Type B pancreatic cell (in vitro differentiated cells): ENCODE measurements around the gene GASK1A. TPM values are rescaled to one million over a fixed set of nuclear protein-coding genes. Genes with fewer than 3 reads are reported as not detected.

ENCODE experiments used
- DNase-seq: peaks from one replicate; pipeline ENCODE4 v3.0.0; 2021; ENCODE audit warnings: mixed read lengths; ENCODE audit not compliant: unreplicated experiment; ENCODE audit errors: extremely low spot score
- H3K27ac Mint-ChIP-seq: 2 replicates; pipeline ENCODE4 v1.8.0; 2021; ENCODE audit warnings: mild to moderate bottlenecking, mixed read lengths
- H3K27me3 Mint-ChIP-seq: 2 replicates; pipeline ENCODE4 v1.8.0; 2021; ENCODE audit warnings: mixed read lengths
- H3K36me3 Mint-ChIP-seq: 2 replicates; pipeline ENCODE4 v1.8.0; 2021; ENCODE audit warnings: mixed read lengths
- H3K4me1 Mint-ChIP-seq: one replicate; pipeline ENCODE4 v1.8.0; 2021; ENCODE audit warnings: mixed read lengths; ENCODE audit not compliant: unreplicated experiment
- H3K4me3 Mint-ChIP-seq: 2 replicates; pipeline ENCODE4 v1.8.0; 2021; ENCODE audit warnings: mild to moderate bottlenecking, mixed read lengths
- H3K9me3 Mint-ChIP-seq: 2 replicates; pipeline ENCODE4 v1.8.0; 2021; ENCODE audit warnings: mixed read lengths
- CTCF ChIP-seq: fragments of 200-600 bp; sonication (generic); conservative IDR thresholded peaks from 2 replicates; pipeline ENCODE4 v1.5.0; 2021; ENCODE audit warnings: antibody characterized with exemption, mild to moderate bottlenecking
- total RNA-seq: library from RNA; stranded (reverse); gene quantifications from 2 replicates; pipeline ENCODE4 v1.2.1, GENCODE V29; 2021; ENCODE audit warnings: low replicate concordance

The GASK1A gene
- total RNA-seq, 1 donor from 2014 or later: 0.89 TPM

GRCh38 chr3:43001094-43001553, 22.0 kb downstream of the GASK1A start:
- Mint-ChIP-seq H3K27me3 (no peaks in the 10 kb centered on the region), H3K27ac (no peak overlapping the region), H3K4me3 (no peak overlapping the region), H3K36me3 (no peaks in the 10 kb centered on the region), H3K9me3 (no peaks in the 10 kb centered on the region), H3K4me1 (peaks cover 13% of the 10 kb centered on the region)
- no peak for TF ChIP-seq CTCF
- DNase-seq: no peak

- H3K27me3 Mint-ChIP-seq: no peaks in the 10 kb centered on the region
- H3K4me3 Mint-ChIP-seq: no peak overlapping the region
Observed at GRCh38 chr3:43001556-43002121, 22.5 kb downstream of the GASK1A start.

GRCh38 chr3:43004282-43004681, 25.2 kb downstream of the GASK1A start:
- DNase-seq: no peak
- Mint-ChIP-seq H3K36me3 (no peaks in the 10 kb centered on the region), H3K4me3 (no peak overlapping the region), H3K9me3 (no peaks in the 10 kb centered on the region), H3K27ac (no peak overlapping the region), H3K4me1 (peaks cover 13% of the 10 kb centered on the region), H3K27me3 (no peaks in the 10 kb centered on the region)
- no peak for TF ChIP-seq CTCF

More at GRCh38 chr3:43001556-43002121, 22.5 kb downstream of the GASK1A start:
- H3K36me3 Mint-ChIP-seq: no peaks in the 10 kb centered on the region
- no peak overlapping the region for H3K27ac Mint-ChIP-seq
- H3K4me1 Mint-ChIP-seq: peaks cover 13% of the 10 kb centered on the region
- no peak for TF ChIP-seq CTCF
- no peak for DNase-seq
- H3K9me3 Mint-ChIP-seq: no peaks in the 10 kb centered on the region

- DNase-seq: no peak
- H3K4me1 Mint-ChIP-seq: peaks cover 13% of the 10 kb centered on the region
- H3K9me3 Mint-ChIP-seq: no peaks in the 10 kb centered on the region
- no peak overlapping the region for H3K27ac Mint-ChIP-seq
- no peak for TF ChIP-seq CTCF
- H3K4me3 Mint-ChIP-seq: no peak overlapping the region
- H3K36me3 Mint-ChIP-seq: no peaks in the 10 kb centered on the region
- H3K27me3 Mint-ChIP-seq: no peaks in the 10 kb centered on the region
Observed at GRCh38 chr3:43005253-43005652, 26.1 kb downstream of the GASK1A start.

- no peak overlapping the region for H3K27ac Mint-ChIP-seq
- peaks cover 13% of the 10 kb centered on the region for H3K4me1 Mint-ChIP-seq
- no peak for DNase-seq
- H3K27me3 Mint-ChIP-seq: no peaks in the 10 kb centered on the region
- TF ChIP-seq CTCF: no peak
- no peaks in the 10 kb centered on the region for H3K36me3 Mint-ChIP-seq
- H3K4me3 Mint-ChIP-seq: no peak overlapping the region
- no peaks in the 10 kb centered on the region for H3K9me3 Mint-ChIP-seq
Observed at GRCh38 chr3:43005981-43006380, 26.9 kb downstream of the GASK1A start.
